Lower leg skin (tissue), 4 donors: Measurements from ENCODE around the gene ASAP2. TPM values are rescaled to one million over a fixed set of nuclear protein-coding genes. Genes with fewer than 3 reads are reported as not detected.

Experiments used
- DNase-seq, 2 donors: peaks; one replicate each; pipeline ENCODE4 v3.0.0-alpha.2; 2019; ENCODE audit warnings: low spot score in 2 of 2
- H3K4me3 ChIP-seq: fragments of 200-600 bp; sonication (generic); 2 replicates; pipeline ENCODE4 v1.5.1; 2017; ENCODE audit warnings: mild to moderate bottlenecking, low read depth; ENCODE audit not compliant: poor library complexity, severe bottlenecking
- CTCF ChIP-seq, 3 donors: fragments of 450-650 bp; IDR thresholded peaks; one replicate each; pipeline ENCODE4 v1.5.1; 2016; ENCODE audit warnings: antibody characterized with exemption in 3 of 3, mild to moderate bottlenecking in 3 of 3, moderate library complexity in 2 of 3
- POLR2A ChIP-seq, 2 donors: fragments of 450-650 bp; IDR thresholded peaks; one replicate each; pipeline ENCODE4 v1.6.1; 2016 to 2017; ENCODE audit warnings: antibody characterized with exemption in 2 of 2, mild to moderate bottlenecking in 1 of 2, moderate library complexity in 1 of 2
- WGBS, 2 donors: methylation state at CpG; one replicate each; pipeline ENCODE4 v1.1.5; 2018; 5-methylcytosine and 5-hydroxymethylcytosine counted together
- intact Hi-C: fragments of 100-400 bp; cut with DNase I; formaldehyde crosslinking; loops from one replicate; pipeline ENCODE4 v1.15.0; 2023; ENCODE audit warnings: low total_unique reads
- total RNA-seq, 4 donors: library from RNA; depleted of rRNA; stranded (reverse); fragments of >200 nt; gene quantifications; one replicate each; pipeline ENCODE4 v1.1.0, GENCODE V29; 2016

ASAP2 gene
- total RNA-seq, 4 donors from 2014 or later, result 30.4 to 40.7 (median 33.1) TPM

- 73 to 84% methylated on average over 8 of the region's 8 CpGs for WGBS, 2 donors
- no peak for DNase-seq
- no peak overlapping the region for H3K4me3 ChIP-seq
- intact Hi-C loops, result no loop called here
- TF ChIP-seq CTCF (IDR thresholded peaks at IDR 0.05), result no peak
- no peak for TF ChIP-seq POLR2A (IDR thresholded peaks at IDR 0.05)
Observed at GRCh38 chr2:9163306-9164111, 43.1 kb upstream of the ASAP2 start.

GRCh38 chr2:9164112-9164608 lies 42.5 kb upstream of the ASAP2 start:
- intact Hi-C loops, result no loop called here
- 86 to 89% methylated on average over 4 of the region's 4 CpGs for WGBS, 2 donors
- no peak overlapping the region for H3K4me3 ChIP-seq
- TF ChIP-seq CTCF (IDR thresholded peaks at IDR 0.05), result no peak
- TF ChIP-seq POLR2A (IDR thresholded peaks at IDR 0.05), result no peak
- DNase-seq, result no peak

GRCh38 chr2:9165625-9166024 lies 41.0 kb upstream of the ASAP2 start:
- TF ChIP-seq POLR2A (IDR thresholded peaks at IDR 0.05), result no peak
- no peak for TF ChIP-seq CTCF (IDR thresholded peaks at IDR 0.05)
- 51 to 61% methylated on average over 5 of the region's 5 CpGs for WGBS, 2 donors
- H3K4me3 ChIP-seq, result no peak overlapping the region
- intact Hi-C loops, result no loop called here
- no peak for DNase-seq

GRCh38 chr2:9166579-9167377 lies 39.8 kb upstream of the ASAP2 start:
- H3K4me3 ChIP-seq, result no peak overlapping the region
- 86 to 91% methylated on average over 10 to 11 of the region's 11 CpGs for WGBS, 2 donors
- no peak for DNase-seq
- TF ChIP-seq CTCF (IDR thresholded peaks at IDR 0.05) (no peak), POLR2A (IDR thresholded peaks at IDR 0.05) (no peak)
- intact Hi-C loops, result no loop called here

- H3K4me3 ChIP-seq, result no peak overlapping the region
- no peak for TF ChIP-seq POLR2A (IDR thresholded peaks at IDR 0.05)
- no peak for TF ChIP-seq CTCF (IDR thresholded peaks at IDR 0.05)
- WGBS, 2 donors, result 88% methylated on average over 13 of the region's 13 CpGs
- DNase-seq, result no peak
- intact Hi-C loops, result no loop called here
Observed at GRCh38 chr2:9167718-9168657, 38.6 kb upstream of the ASAP2 start.
